ENCODE data around the gene KCNQ1.

The KCNQ1 gene

GRCh38 chr11:2838676-2839294 is 394.0 kb downstream of the KCNQ1 start:
- DNase-seq (ENCODE audit: low spot score), result no peak

- no peak for DNase-seq (ENCODE audit: low spot score)
Observed at GRCh38 chr11:2839395-2839943, 394.7 kb downstream of the KCNQ1 start.

- no peak for DNase-seq (ENCODE audit: low spot score)
Observed at GRCh38 chr11:2841411-2842190, 396.8 kb downstream of the KCNQ1 start.

GRCh38 chr11:2842876-2843275 is 398.1 kb downstream of the KCNQ1 start:
- no peak for DNase-seq (ENCODE audit: low spot score)

GRCh38 chr11:2843551-2843950 is 398.7 kb downstream of the KCNQ1 start:
- no peak for DNase-seq (ENCODE audit: low spot score)

- no peak for DNase-seq (ENCODE audit: low spot score)
Observed at GRCh38 chr11:2844116-2844842, 399.5 kb downstream of the KCNQ1 start.

- DNase-seq (ENCODE audit: low spot score), result no peak
Observed at GRCh38 chr11:2844996-2845395, 400.2 kb downstream of the KCNQ1 start.

GRCh38 chr11:2846056-2846455 is 401.2 kb downstream of the KCNQ1 start:
- DNase-seq (ENCODE audit: low spot score), result no peak

- DNase-seq (ENCODE audit: low spot score), result no peak
Observed at GRCh38 chr11:2846470-2846869, 401.7 kb downstream of the KCNQ1 start.

- DNase-seq (ENCODE audit: low spot score), result no peak
Observed at GRCh38 chr11:2847561-2847960, 402.8 kb downstream of the KCNQ1 start.

GRCh38 chr11:2848497-2848896 is 403.7 kb downstream of the KCNQ1 start:
- no peak for DNase-seq (ENCODE audit: low spot score)

- no peak for DNase-seq (ENCODE audit: low spot score)
Observed at GRCh38 chr11:2849994-2850770, 405.4 kb downstream of the KCNQ1 start.

GRCh38 chr11:2853401-2853800 is 408.6 kb downstream of the KCNQ1 start:
- no peak for DNase-seq (ENCODE audit: low spot score)

- no peak for DNase-seq (ENCODE audit: low spot score)
Observed at GRCh38 chr11:2853997-2854560, 409.3 kb downstream of the KCNQ1 start.

- no peak for DNase-seq (ENCODE audit: low spot score)
Observed at GRCh38 chr11:2855162-2855561, 410.4 kb downstream of the KCNQ1 start.

GRCh38 chr11:2857276-2857675 is 412.5 kb downstream of the KCNQ1 start:
- no peak for DNase-seq (ENCODE audit: low spot score)

GRCh38 chr11:2857918-2858317 is 413.1 kb downstream of the KCNQ1 start:
- no peak for DNase-seq (ENCODE audit: low spot score)

- no peak for DNase-seq (ENCODE audit: low spot score)
Observed at GRCh38 chr11:2858995-2859698, 414.3 kb downstream of the KCNQ1 start.

GRCh38 chr11:2859699-2860037 is 414.9 kb downstream of the KCNQ1 start:
- DNase-seq (ENCODE audit: low spot score), result no peak

GRCh38 chr11:2860636-2861035 is 415.8 kb downstream of the KCNQ1 start:
- no peak for DNase-seq (ENCODE audit: low spot score)
